ENCODE measurements around the gene ZFP69B.

Gene ZFP69B

GRCh38 chr1:40425198-40425597 lies 25.1 kb upstream of the ZFP69B start:
- H3K4me3 ChIP-seq (ENCODE audit: low read depth, low read length, poor library complexity, severe bottlenecking), result no peak overlapping the region
- no peaks in the 10 kb centered on the region for H3K27me3 ChIP-seq (ENCODE audit: insufficient read depth, low read length)
- H2AFZ ChIP-seq (ENCODE audit: low read length), result no peak overlapping the region
- H4K20me1 ChIP-seq (ENCODE audit: insufficient read depth, low read length), result no peaks in the 10 kb centered on the region
- H3K79me2 ChIP-seq (ENCODE audit: insufficient read depth, low read length), result no peaks in the 10 kb centered on the region
- no peaks in the 10 kb centered on the region for H3F3A ChIP-seq (ENCODE audit: insufficient read depth, low read length)
- H3K27ac ChIP-seq (ENCODE audit: low read depth, low read length, poor library complexity, severe bottlenecking), result no peak overlapping the region
- TF ChIP-seq EZH2 (IDR thresholded peaks at IDR 0.05; ENCODE audit: borderline replicate concordance, low read length), result no peak
- TF ChIP-seq CTCF (IDR thresholded peaks at IDR 0.05; ENCODE audit: low read length), result no peak
- no peak overlapping the region for H3K9ac ChIP-seq (ENCODE audit: low read length)
- no peaks in the 10 kb centered on the region for H3K9me3 ChIP-seq (ENCODE audit: low read length)
- no peak overlapping the region for H3K4me2 ChIP-seq (ENCODE audit: low read length)
- H3K9me2 ChIP-seq (ENCODE audit: low read depth, low read length), result no peaks in the 10 kb centered on the region
- peaks cover 17% of the 10 kb centered on the region; the same call in 1 of the 2 replicates for H3K36me3 ChIP-seq (ENCODE audit: insufficient read depth, low read length)
- H3K4me1 ChIP-seq (ENCODE audit: insufficient read depth, low read length, severe bottlenecking), result no peaks in the 10 kb centered on the region

- no peaks in the 10 kb centered on the region for H3K27me3 ChIP-seq (ENCODE audit: insufficient read depth, low read length)
- H3K4me3 ChIP-seq (ENCODE audit: low read depth, low read length, poor library complexity, severe bottlenecking), result no peak overlapping the region
- no peaks in the 10 kb centered on the region for H3K79me2 ChIP-seq (ENCODE audit: insufficient read depth, low read length)
- H4K20me1 ChIP-seq (ENCODE audit: insufficient read depth, low read length), result no peaks in the 10 kb centered on the region
- no peaks in the 10 kb centered on the region for H3K9me3 ChIP-seq (ENCODE audit: low read length)
- TF ChIP-seq CTCF (IDR thresholded peaks at IDR 0.05; ENCODE audit: low read length), result no peak
- no peak for TF ChIP-seq EZH2 (IDR thresholded peaks at IDR 0.05; ENCODE audit: borderline replicate concordance, low read length)
- no peak overlapping the region for H2AFZ ChIP-seq (ENCODE audit: low read length)
- H3K9ac ChIP-seq (ENCODE audit: low read length), result no peak overlapping the region
- no peak overlapping the region for H3K4me2 ChIP-seq (ENCODE audit: low read length)
- no peaks in the 10 kb centered on the region for H3K4me1 ChIP-seq (ENCODE audit: insufficient read depth, low read length, severe bottlenecking)
- no peak overlapping the region for H3K27ac ChIP-seq (ENCODE audit: low read depth, low read length, poor library complexity, severe bottlenecking)
- H3K9me2 ChIP-seq (ENCODE audit: low read depth, low read length), result no peaks in the 10 kb centered on the region
- H3K36me3 ChIP-seq (ENCODE audit: insufficient read depth, low read length), result no peaks in the 10 kb centered on the region
- H3F3A ChIP-seq (ENCODE audit: insufficient read depth, low read length), result no peaks in the 10 kb centered on the region
Observed at GRCh38 chr1:40431385-40431784, 18.9 kb upstream of the ZFP69B start.

- H3K36me3 ChIP-seq (ENCODE audit: insufficient read depth, low read length), result no peaks in the 10 kb centered on the region
- H2AFZ ChIP-seq (ENCODE audit: low read length), result no peak overlapping the region
- H3K4me1 ChIP-seq (ENCODE audit: insufficient read depth, low read length, severe bottlenecking), result no peaks in the 10 kb centered on the region
- H3K9ac ChIP-seq (ENCODE audit: low read length), result no peak overlapping the region
- no peaks in the 10 kb centered on the region for H3K9me3 ChIP-seq (ENCODE audit: low read length)
- H4K20me1 ChIP-seq (ENCODE audit: insufficient read depth, low read length), result no peaks in the 10 kb centered on the region
- TF ChIP-seq CTCF (IDR thresholded peaks at IDR 0.05; ENCODE audit: low read length) (no peak), EZH2 (IDR thresholded peaks at IDR 0.05; ENCODE audit: borderline replicate concordance, low read length) (no peak)
- H3K4me3 ChIP-seq (ENCODE audit: low read depth, low read length, poor library complexity, severe bottlenecking), result no peak overlapping the region
- no peaks in the 10 kb centered on the region for H3K79me2 ChIP-seq (ENCODE audit: insufficient read depth, low read length)
- H3K27ac ChIP-seq (ENCODE audit: low read depth, low read length, poor library complexity, severe bottlenecking), result no peak overlapping the region
- H3K4me2 ChIP-seq (ENCODE audit: low read length), result no peak overlapping the region
- H3K9me2 ChIP-seq (ENCODE audit: low read depth, low read length), result no peaks in the 10 kb centered on the region
- H3K27me3 ChIP-seq (ENCODE audit: insufficient read depth, low read length), result no peaks in the 10 kb centered on the region
- no peaks in the 10 kb centered on the region for H3F3A ChIP-seq (ENCODE audit: insufficient read depth, low read length)
Observed at GRCh38 chr1:40432644-40433390, 17.5 kb upstream of the ZFP69B start.
